IMR-90 (cell line): ENCODE measurements around the gene SPRED2. TPM values are rescaled to one million over a fixed set of nuclear protein-coding genes. Genes with fewer than 3 reads are reported as not detected.

ENCODE experiments used
- ATAC-seq: fragments of 200-7000 bp; cut with Tn5 transposase; 2 replicates; pipeline ENCODE4 v1.9.1; 2020; ENCODE audit warnings: low read depth, mild to moderate bottlenecking, moderate library complexity
- BruUV-seq: library from RNA; stranded (reverse); fragments of 400-500 nt; replicated peaks from 2 replicates; lab custom pipeline; 2021; lab: Mats Ljungman, UMichigan
- CTCF ChIA-PET: fragments of 300-600 bp; formaldehyde crosslinking; extraction: SDS; loops from one replicate; lab custom pipeline; 2021; ENCODE audit warnings: antibody characterized with exemption; lab: Yijun Ruan, JAX
- POLR2A ChIA-PET: fragments of 300-600 bp; sonication (Branson Sonifier 250); formaldehyde crosslinking; loops from one replicate; lab custom pipeline; 2022; ENCODE audit warnings: antibody characterized with exemption; ENCODE audit not compliant: unreplicated experiment; lab: Charles Lee
- DNase-seq: peaks from one replicate; pipeline ENCODE4 v3.0.0; 2013
- H2AFZ ChIP-seq: replicated peaks from 2 replicates; pipeline ENCODE3; 2013; ENCODE audit warnings: low read length, mild to moderate bottlenecking; ENCODE audit not compliant: poor library complexity
- H2AK5ac ChIP-seq: 2 replicates; pipeline ENCODE4 v1.6.1; 2013; ENCODE audit warnings: low read depth, low read length, inconsistent platforms
- H2AK9ac ChIP-seq: replicated peaks from 2 replicates; pipeline ENCODE3; 2013; ENCODE audit warnings: mild to moderate bottlenecking, low read depth, low read length, moderate library complexity; ENCODE audit not compliant: poor library complexity
- H2BK120ac ChIP-seq: 2 replicates; pipeline ENCODE4 v1.6.1; 2013; ENCODE audit warnings: low read depth, low read length, inconsistent platforms
- H2BK15ac ChIP-seq: 3 replicates; pipeline ENCODE4 v1.6.1; 2013; ENCODE audit warnings: low read depth, low read length, inconsistent platforms
- H2BK20ac ChIP-seq: 2 replicates; pipeline ENCODE4 v1.6.1; 2013; ENCODE audit warnings: low read depth, mild to moderate bottlenecking, inconsistent platforms, low read length, moderate library complexity
- H2BK5ac ChIP-seq: 2 replicates; pipeline ENCODE4 v1.6.1; 2013; ENCODE audit warnings: mild to moderate bottlenecking, low read depth, low read length, inconsistent platforms; ENCODE audit not compliant: poor library complexity, severe bottlenecking
- H3K14ac ChIP-seq: replicated peaks from 2 replicates; pipeline ENCODE4 v1.6.1; 2013; ENCODE audit warnings: low read depth, low read length, inconsistent platforms
- H3K18ac ChIP-seq: 2 replicates; pipeline ENCODE4 v1.6.1; 2013; ENCODE audit warnings: low read depth, low read length, control low read depth
- H3K23ac ChIP-seq: 2 replicates; pipeline ENCODE4 v1.6.1; 2013; ENCODE audit warnings: low read depth, low read length, inconsistent platforms
- H3K27ac ChIP-seq: 2 replicates; pipeline ENCODE4 v1.5.1; 2013; ENCODE audit warnings: mild to moderate bottlenecking, control low read depth, low read length; ENCODE audit not compliant: insufficient read depth
- H3K27me3 ChIP-seq: 2 replicates; pipeline ENCODE4 v1.6.1; 2013; ENCODE audit warnings: low read length; ENCODE audit not compliant: control insufficient read depth, insufficient read depth
- H3K36me3 ChIP-seq: 2 replicates; pipeline ENCODE4 v1.6.1; 2013; ENCODE audit warnings: low read length, mixed read lengths; ENCODE audit not compliant: control insufficient read depth, insufficient read depth
- H3K4ac ChIP-seq: 2 replicates; pipeline ENCODE4 v1.6.1; 2013; ENCODE audit warnings: low read depth, low read length, inconsistent platforms
- H3K4me1 ChIP-seq: 2 replicates; pipeline ENCODE4 v1.6.1; 2013; ENCODE audit warnings: low read length, mixed read lengths; ENCODE audit not compliant: control insufficient read depth, insufficient read depth
- H3K4me2 ChIP-seq: 2 replicates; pipeline ENCODE4 v1.6.1; 2013; ENCODE audit warnings: low read depth, mild to moderate bottlenecking, control low read depth, low read length, moderate library complexity
- H3K4me3 ChIP-seq: 2 replicates; pipeline ENCODE4 v1.5.1; 2013; ENCODE audit warnings: low read depth, mild to moderate bottlenecking, control low read depth, low read length, moderate library complexity; ENCODE audit not compliant: insufficient read depth
- H3K56ac ChIP-seq: 2 replicates; pipeline ENCODE4 v1.6.1; 2013; ENCODE audit warnings: low read length, inconsistent platforms; ENCODE audit not compliant: insufficient read depth; ENCODE audit errors: extremely low read depth
- H3K79me1 ChIP-seq, 2 experiments: 2 replicates each; pipeline ENCODE4 v1.6.1; 2013; ENCODE audit warnings: low read length in 2 of 2, inconsistent platforms in 1 of 2, low read depth in 1 of 2
- H3K9ac ChIP-seq: 2 replicates; pipeline ENCODE4 v1.6.1; 2013; ENCODE audit warnings: low read depth, low read length, control low read depth
- H3K9me1 ChIP-seq: 2 replicates; pipeline ENCODE4 v1.6.1; 2013; ENCODE audit warnings: low read length, inconsistent platforms; ENCODE audit not compliant: insufficient read depth
- H3K9me3 ChIP-seq: 2 replicates; pipeline ENCODE4 v1.6.1; 2013; ENCODE audit warnings: low read length; ENCODE audit not compliant: control insufficient read depth, insufficient read depth
- H4K20me1 ChIP-seq: 2 replicates; pipeline ENCODE4 v1.6.1; 2013; ENCODE audit warnings: low read length, inconsistent platforms; ENCODE audit not compliant: insufficient read depth
- H4K5ac ChIP-seq: 2 replicates; pipeline ENCODE4 v1.6.1; 2013; ENCODE audit warnings: mild to moderate bottlenecking, low read depth, low read length, control low read depth
- H4K8ac ChIP-seq, 2 experiments: 2 replicates each; pipeline ENCODE4 v1.6.1; 2013; ENCODE audit warnings: low read depth in 2 of 2, low read length in 2 of 2, control low read depth in 1 of 2, inconsistent platforms in 1 of 2
- H4K91ac ChIP-seq: 2 replicates; pipeline ENCODE4 v1.6.1; 2013; ENCODE audit warnings: low read depth, low read length, inconsistent platforms; ENCODE audit not compliant: insufficient read depth
- BHLHE40 ChIP-seq: fragments of 150-350 bp; IDR thresholded peaks from 2 replicates; pipeline ENCODE4 v1.6.1; 2016; ENCODE audit warnings: mild to moderate bottlenecking, low read depth, low read length
- CEBPB ChIP-seq: IDR thresholded peaks from 2 replicates; pipeline ENCODE4 v1.6.1; 2012; ENCODE audit warnings: low read depth, low read length, improper control_type of control experiment
- CHD1 ChIP-seq: IDR thresholded peaks from 2 replicates; pipeline ENCODE4 v1.6.1; 2012; ENCODE audit warnings: low read depth, low read length, improper control_type of control experiment
- CTCF ChIP-seq: conservative IDR thresholded peaks from 2 replicates; pipeline ENCODE4 v1.5.1; 2012; ENCODE audit warnings: mild to moderate bottlenecking, low read depth, low read length, improper control_type of control experiment
- ELK1 ChIP-seq: fragments of 150-350 bp; IDR thresholded peaks from 2 replicates; pipeline ENCODE4 v1.6.1; 2016; ENCODE audit warnings: low read depth, mild to moderate bottlenecking, low read length, moderate library complexity, borderline replicate concordance
- FOS ChIP-seq: fragments of 150-350 bp; IDR thresholded peaks from 2 replicates; pipeline ENCODE4 v1.6.1; 2016; ENCODE audit warnings: low read depth, low read length
- MAFK ChIP-seq: IDR thresholded peaks from 2 replicates; pipeline ENCODE4 v1.6.1; 2012; ENCODE audit warnings: low read depth, low read length, improper control_type of control experiment
- MAZ ChIP-seq: IDR thresholded peaks from 2 replicates; pipeline ENCODE4 v1.6.1; 2012; ENCODE audit warnings: low read depth, mild to moderate bottlenecking, low read length, improper control_type of control experiment, moderate library complexity, borderline replicate concordance
- MXI1 ChIP-seq: IDR thresholded peaks from 2 replicates; pipeline ENCODE4 v1.6.1; 2012; ENCODE audit warnings: low read depth, mild to moderate bottlenecking, low read length, moderate library complexity, borderline replicate concordance
- NFE2L2 ChIP-seq: fragments of 150-350 bp; IDR thresholded peaks from 2 replicates; pipeline ENCODE4 v1.6.1; 2016; ENCODE audit warnings: low read depth, mild to moderate bottlenecking, low read length
- POLR2A ChIP-seq: IDR thresholded peaks from 2 replicates; pipeline ENCODE4 v1.6.1; 2012; ENCODE audit warnings: mild to moderate bottlenecking, low read depth, low read length
- RAD21 ChIP-seq: IDR thresholded peaks from 2 replicates; pipeline ENCODE4 v1.6.1; 2012; ENCODE audit warnings: low read length, improper control_type of control experiment
- RCOR1 ChIP-seq: IDR thresholded peaks from 2 replicates; pipeline ENCODE4 v1.6.1; 2012; ENCODE audit warnings: mild to moderate bottlenecking, low read length, improper control_type of control experiment; ENCODE audit not compliant: insufficient replicate concordance
- RFX5 ChIP-seq: IDR thresholded peaks from 2 replicates; pipeline ENCODE4 v1.8.0; 2012; ENCODE audit warnings: low read depth, mild to moderate bottlenecking, low read length, moderate library complexity
- SMC3 ChIP-seq: fragments of 150-350 bp; IDR thresholded peaks from 2 replicates; pipeline ENCODE4 v1.6.1; 2016; ENCODE audit warnings: low read depth, mild to moderate bottlenecking, antibody characterized with exemption, low read length, moderate library complexity
- USF2 ChIP-seq: fragments of 150-350 bp; IDR thresholded peaks from 2 replicates; pipeline ENCODE4 v1.6.1; 2017; ENCODE audit warnings: mild to moderate bottlenecking, antibody characterized with exemption, low read length, low read depth
- WGBS, 2 experiments: methylation state at CpG; one replicate each; pipeline versions ENCODE4 v1.1.5 to v1.1.7; 2013; ENCODE audit warnings: missing lambda C conversion rate in 2 of 2; ENCODE audit not compliant: insufficient read length in 1 of 2; ENCODE audit errors: extremely low coverage in 2 of 2; 5-methylcytosine and 5-hydroxymethylcytosine counted together
- dilution Hi-C: fragments of 300-500 bp; cut with HindIII; formaldehyde crosslinking; loops from one replicate; pipeline ENCODE4 v1.14.3; 2018; ENCODE audit warnings: low sequenced_read_pairs; ENCODE audit not compliant: unreplicated experiment
- in situ Hi-C: fragments of 300-500 bp; cut with MboI; formaldehyde crosslinking; loops from 3 replicates; pipeline ENCODE4 v1.14.3; 2019; ENCODE audit warnings: low sequenced_read_pairs, inconsistent platforms, mixed read lengths
- intact Hi-C: fragments of 100-400 bp; cut with micrococcal nuclease; formaldehyde crosslinking; loops from 2 replicates; pipeline ENCODE4 v1.10.0; 2022
- polyA plus RNA-seq, 3 experiments: library from polyadenylated mRNA; depleted of rRNA; stranded (reverse); fragments of >200 nt; gene quantifications; 2 replicates each; pipeline ENCODE4 v1.2.3, GENCODE V29; 2012; ENCODE audit warnings: low replicate concordance in 1 of 3
- total RNA-seq: library from RNA; depleted of rRNA; stranded (reverse); fragments of >200 nt; gene quantifications from 2 replicates; pipeline ENCODE4 v1.2.3, GENCODE V29; 2012

SPRED2 gene
- total and polyA plus RNA-seq, 2 of the 4 experiments (the other 2 are of a cell fraction): 4.8 to 18.7 TPM

- Histone ChIP-seq H3K9ac (no peak overlapping the region), H3K4me2 (no peak overlapping the region), H2AK5ac (no peak overlapping the region), H3K27me3 (no peaks in the 10 kb centered on the region; the same call in 1 of the 2 replicates), H2AK9ac (no peak overlapping the region), H3K18ac (no peak overlapping the region), H4K91ac (no peak overlapping the region), H3K56ac (no peak overlapping the region), H3K79me1 (no peaks in the 10 kb centered on the region), H3K9me1 (no peaks in the 10 kb centered on the region), H2AFZ (peak overlapping the region; percentile 28), H2BK20ac (no peak overlapping the region), H3K4ac (no peak overlapping the region), H3K4me1 (no peaks in the 10 kb centered on the region), H2BK5ac (no peak overlapping the region), H4K8ac (no peak overlapping the region), H2BK15ac (no peak overlapping the region), H3K27ac (no peak overlapping the region), H4K20me1 (no peaks in the 10 kb centered on the region), H3K4me3 (no peak overlapping the region), H3K9me3 (peaks cover 8% of the 10 kb centered on the region), H3K23ac (no peak overlapping the region), H2BK120ac (no peak overlapping the region), H3K36me3 (no peaks in the 10 kb centered on the region), H4K5ac (no peak overlapping the region), H3K14ac (no peak overlapping the region)
- DNase-seq (no peak), ATAC-seq (no peak)
- WGBS, 2 experiments: 83% methylated on average over 1 of the region's 1 CpG; no CpG with 5 or more reads in 1 of the 2 experiments
- ChIA-PET POLR2A (no interaction called here), CTCF (no interaction called here)
- TF ChIP-seq ELK1 (no peak), SMC3 (no peak), MXI1 (no peak), RAD21 (no peak), FOS (no peak), CHD1 (no peak), CTCF (no peak), MAZ (no peak), POLR2A (no peak), CEBPB (no peak), RFX5 (no peak), MAFK (no peak), RCOR1 (no peak), BHLHE40 (no peak), USF2 (no peak), NFE2L2 (no peak)
- intact Hi-C loops: no loop called here
- no TSS peak for BruUV-seq
- in situ Hi-C loops: no loop called here
- dilution Hi-C loops: no loop called here
These were observed 42.6 kb upstream of the SPRED2 start for GRCh38 chr2:65475000-65475399.
